NT2/D1 (cell line): ENCODE results near the gene CLMP.

Experiments used
- YY1 ChIP-seq: IDR thresholded peaks from 2 replicates; pipeline ENCODE4 v1.6.1; 2011; ENCODE audit not compliant: insufficient read length, insufficient read depth
- ZNF274 ChIP-seq: IDR thresholded peaks from 2 replicates; pipeline ENCODE4 v1.6.1; 2011; ENCODE audit warnings: mild to moderate bottlenecking, low read depth, low read length

- TF ChIP-seq YY1 (no peak), ZNF274 (no peak)
Observed at GRCh38 chr11:123211149-123211852, 16.3 kb upstream of the CLMP start.
